H9 (cell line): ENCODE measurements around the gene FRYL. TPM values are rescaled to one million over a fixed set of nuclear protein-coding genes. Genes with fewer than 3 reads are reported as not detected.

Experiments
- DNase-seq: peaks from one replicate; pipeline ENCODE4 v3.0.0-alpha.2; 2017
- H2AFZ ChIP-seq: one replicate; pipeline ENCODE4 v1.6.1; 2013; ENCODE audit warnings: mild to moderate bottlenecking, low read length, control low read depth, moderate library complexity
- H2AK5ac ChIP-seq: 2 replicates; pipeline ENCODE4 v1.6.1; 2013; ENCODE audit warnings: low read length, control low read depth, mixed read lengths; ENCODE audit not compliant: insufficient read length
- H2BK120ac ChIP-seq: one replicate; pipeline ENCODE4 v1.6.1; 2013; ENCODE audit warnings: low read depth, mild to moderate bottlenecking, low read length, control low read depth, inconsistent platforms; ENCODE audit not compliant: poor library complexity, severe bottlenecking
- H2BK12ac ChIP-seq: 2 replicates; pipeline ENCODE4 v1.6.1; 2013; ENCODE audit warnings: low read length, control low read depth, mixed read lengths, low read depth; ENCODE audit not compliant: insufficient read length
- H2BK15ac ChIP-seq: 2 replicates; pipeline ENCODE4 v1.6.1; 2013; ENCODE audit warnings: low read depth, low read length, control low read depth
- H2BK20ac ChIP-seq: one replicate; pipeline ENCODE4 v1.6.1; 2013; ENCODE audit warnings: low read depth, mild to moderate bottlenecking, low read length, control low read depth, inconsistent platforms; ENCODE audit not compliant: poor library complexity, severe bottlenecking
- H2BK5ac ChIP-seq: 2 replicates; pipeline ENCODE4 v1.6.1; 2013; ENCODE audit warnings: low read length, control low read depth, mixed read lengths; ENCODE audit not compliant: insufficient read length
- H3K14ac ChIP-seq: 2 replicates; pipeline ENCODE4 v1.6.1; 2013; ENCODE audit warnings: low read length, control low read depth; ENCODE audit not compliant: insufficient read depth
- H3K18ac ChIP-seq: 2 replicates; pipeline ENCODE4 v1.6.1; 2013; ENCODE audit warnings: low read depth, mild to moderate bottlenecking, mixed read lengths, low read length, control low read depth; ENCODE audit not compliant: insufficient read length
- H3K23ac ChIP-seq: 2 replicates; pipeline ENCODE4 v1.6.1; 2013; ENCODE audit warnings: low read length, control low read depth, mixed read lengths, low read depth; ENCODE audit not compliant: insufficient read length
- H3K23me2 ChIP-seq: 2 replicates; pipeline ENCODE4 v1.6.1; 2013; ENCODE audit warnings: low read depth, mild to moderate bottlenecking, mixed read lengths, low read length, control low read depth; ENCODE audit not compliant: insufficient read length, poor library complexity, severe bottlenecking
- H3K27ac ChIP-seq: 2 replicates; pipeline ENCODE4 v1.5.1; 2013; ENCODE audit warnings: low read length, control low read depth, mixed read lengths, low read depth; ENCODE audit not compliant: insufficient read length
- H3K27me3 ChIP-seq: 2 replicates; pipeline ENCODE4 v1.6.1; 2013; ENCODE audit warnings: low read length, control low read depth, inconsistent platforms; ENCODE audit not compliant: insufficient read depth
- H3K4ac ChIP-seq: 2 replicates; pipeline ENCODE4 v1.6.1; 2013; ENCODE audit warnings: low read depth, mild to moderate bottlenecking, control low read depth, inconsistent platforms, low read length, moderate library complexity
- H3K4me1 ChIP-seq: 2 replicates; pipeline ENCODE4 v1.6.1; 2013; ENCODE audit warnings: low read length, control low read depth, inconsistent platforms; ENCODE audit not compliant: insufficient read depth
- H3K4me2 ChIP-seq: 2 replicates; pipeline ENCODE4 v1.6.1; 2013; ENCODE audit warnings: low read length, control low read depth, mixed read lengths; ENCODE audit not compliant: insufficient read length, insufficient read depth
- H3K56ac ChIP-seq: 2 replicates; pipeline ENCODE4 v1.6.1; 2013; ENCODE audit warnings: low read depth, mild to moderate bottlenecking, mixed read lengths, low read length, control low read depth; ENCODE audit not compliant: insufficient read length
- H3K79me1 ChIP-seq: 2 replicates; pipeline ENCODE4 v1.6.1; 2013; ENCODE audit warnings: low read depth, mild to moderate bottlenecking, moderate library complexity, low read length, control low read depth, inconsistent platforms; ENCODE audit not compliant: insufficient read depth, poor library complexity, severe bottlenecking
- H3K79me2 ChIP-seq: 2 replicates; pipeline ENCODE4 v1.6.1; 2013; ENCODE audit warnings: low read length, control low read depth, inconsistent platforms; ENCODE audit not compliant: insufficient read depth
- H3K9ac ChIP-seq: 2 replicates; pipeline ENCODE4 v1.6.1; 2013; ENCODE audit warnings: low read length, control low read depth, mixed read lengths; ENCODE audit not compliant: insufficient read length; ENCODE audit errors: extremely low read depth
- H3K9me3 ChIP-seq: one replicate; pipeline ENCODE4 v1.6.1; 2013; ENCODE audit warnings: low read depth, low read length, inconsistent platforms; ENCODE audit not compliant: control insufficient read depth
- H3T11ph ChIP-seq: one replicate; pipeline ENCODE4 v1.6.1; 2013; ENCODE audit warnings: mild to moderate bottlenecking, low read length, control low read depth, inconsistent platforms
- H4K20me1 ChIP-seq: one replicate; pipeline ENCODE4 v1.6.1; 2013; ENCODE audit not compliant: control insufficient read depth, insufficient read length, insufficient read depth
- H4K5ac ChIP-seq: 2 replicates; pipeline ENCODE4 v1.6.1; 2013; ENCODE audit warnings: low read depth, mild to moderate bottlenecking, mixed read lengths, low read length, control low read depth; ENCODE audit not compliant: insufficient read length
- H4K8ac ChIP-seq: replicated peaks from 2 replicates; pipeline ENCODE4 v1.6.1; 2013; ENCODE audit warnings: low read length, control low read depth, mixed read lengths, low read depth; ENCODE audit not compliant: insufficient read length
- H4K91ac ChIP-seq: 2 replicates; pipeline ENCODE4 v1.6.1; 2013; ENCODE audit warnings: low read depth, mild to moderate bottlenecking, moderate library complexity, mixed read lengths, low read length, control low read depth; ENCODE audit not compliant: insufficient read length
- H3K27ac Mint-ChIP-seq, 3 experiments: 2 replicates in 2 of 3; 3 replicates in 1 of 3; pipeline ENCODE4 v1.8.0; 2020 to 2021; ENCODE audit warnings: mixed read lengths in 3 of 3, mild to moderate bottlenecking in 1 of 3, moderate library complexity in 1 of 3
- H3K27me3 Mint-ChIP-seq: 2 replicates; pipeline ENCODE4 v1.8.0; 2021; ENCODE audit warnings: low read depth, mild to moderate bottlenecking, moderate library complexity, mixed read lengths
- H3K36me3 Mint-ChIP-seq, 3 experiments: 2 replicates in 2 of 3; 3 replicates in 1 of 3; pipeline ENCODE4 v1.8.0; 2020 to 2021; ENCODE audit warnings: low read depth in 3 of 3, mixed read lengths in 3 of 3; ENCODE audit not compliant: insufficient read depth in 1 of 3
- H3K4me1 Mint-ChIP-seq, 2 experiments: 2 replicates each; pipeline ENCODE4 v1.8.0; 2020; ENCODE audit warnings: mixed read lengths in 2 of 2
- H3K4me3 Mint-ChIP-seq, 2 experiments: 2 replicates in 1 of 2; 3 replicates in 1 of 2; pipeline ENCODE4 v1.8.0; 2020 to 2021; ENCODE audit warnings: mild to moderate bottlenecking in 2 of 2, mixed read lengths in 2 of 2, moderate library complexity in 1 of 2
- H3K9me3 Mint-ChIP-seq, 2 experiments: 2 replicates in 1 of 2; 3 replicates in 1 of 2; pipeline ENCODE4 v1.8.0; 2020; ENCODE audit warnings: mild to moderate bottlenecking in 2 of 2, mixed read lengths in 2 of 2, moderate library complexity in 1 of 2
- CTCF ChIP-seq: fragments of 200-600 bp; sonication (generic); conservative IDR thresholded peaks from 3 replicates; pipeline ENCODE4 v1.8.0; 2021; ENCODE audit warnings: antibody characterized with exemption, mild to moderate bottlenecking
- WGBS: extraction: QIAGEN DNeasy Blood & Tissue Kit; methylation state at CpG from one replicate; pipeline ENCODE4 v1.1.7; 2013; ENCODE audit warnings: missing lambda C conversion rate, low lambda C conversion rate, mixed read lengths; ENCODE audit not compliant: insufficient read length; ENCODE audit errors: extremely low coverage; 5-methylcytosine and 5-hydroxymethylcytosine counted together
- total RNA-seq: library from RNA; stranded (reverse); gene quantifications from 2 replicates; pipeline ENCODE4 v1.2.1, GENCODE V29; 2021

Gene FRYL
- total RNA-seq, 1 experiment from 2014 or later: 31.5 TPM

DNA sequence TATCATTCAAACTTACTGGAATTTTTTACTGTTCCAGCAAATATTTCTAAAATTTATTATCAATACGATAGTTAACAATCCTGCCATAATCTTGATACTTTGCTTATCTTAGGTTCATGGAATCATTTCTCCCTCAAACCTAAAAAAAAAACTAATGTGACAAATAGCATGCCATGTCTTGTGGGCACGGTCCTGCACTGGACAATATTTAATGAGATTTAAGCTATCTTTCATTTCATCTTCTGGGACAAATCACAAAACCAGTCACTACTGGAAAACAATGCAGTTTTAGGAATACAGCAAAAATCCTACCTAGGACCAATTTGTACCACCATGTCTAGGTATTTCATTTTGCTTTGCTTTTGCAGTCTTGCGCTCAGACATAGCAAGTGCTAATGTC, 93.7 kb downstream of the FRYL start:
- no peaks in the 10 kb centered on the region for H3K9me3 Mint-ChIP-seq
- H3K27me3 Mint-ChIP-seq: no peaks in the 10 kb centered on the region
- Histone ChIP-seq H3K4me1 (no peaks in the 10 kb centered on the region), H3K4ac (no peak overlapping the region), H3K27me3 (no peaks in the 10 kb centered on the region), H3K9me3 (no peaks in the 10 kb centered on the region), H3K9ac (no peak overlapping the region), H3T11ph (no peak overlapping the region), H4K20me1 (no peaks in the 10 kb centered on the region), H3K23me2 (no peaks in the 10 kb centered on the region), H4K8ac (no peak overlapping the region), H3K23ac (no peak overlapping the region), H2AK5ac (no peak overlapping the region), H2BK12ac (no peak overlapping the region), H3K14ac (no peak overlapping the region), H3K79me2 (no peaks in the 10 kb centered on the region), H3K56ac (no peak overlapping the region), H3K18ac (no peak overlapping the region), H3K27ac (no peak overlapping the region), H2BK5ac (no peak overlapping the region), H2AFZ (no peak overlapping the region), H4K5ac (no peak overlapping the region), H4K91ac (no peak overlapping the region), H2BK120ac (no peak overlapping the region), H3K79me1 (no peaks in the 10 kb centered on the region), H3K4me2 (no peak overlapping the region), H2BK15ac (no peak overlapping the region), H2BK20ac (no peak overlapping the region)
- DNase-seq: no peak
- H3K4me3 Mint-ChIP-seq: no peak overlapping the region
- WGBS: no CpG with 5 or more reads among the region's 3 CpGs
- peaks cover 0 to 8% (median 1%) of the 10 kb centered on the region in 3 experiments; a peak in 4 of 7 replicates for H3K36me3 Mint-ChIP-seq
- no peak for TF ChIP-seq CTCF
- H3K27ac Mint-ChIP-seq: no peak overlapping the region
- H3K4me1 Mint-ChIP-seq: peaks cover 3 to 5% of the 10 kb centered on the region in 2 experiments; a peak in 2 of 4 replicates
